NCI-H82 (cell line): ENCODE results near the gene SPATA33.
A peak's percentile ranks its signal among the peaks of the same experiment; 100 is the strongest.

ENCODE experiments used
- DNase-seq: peaks from one replicate; lab custom pipeline; 2025; lab: John Stamatoyannopoulos, UW

Gene SPATA33

GRCh38 chr16:89709716-89710432 is 52.2 kb downstream of the SPATA33 start:
- no peak for DNase-seq

- DNase-seq: no peak
These were observed 53.3 kb downstream of the SPATA33 start for GRCh38 chr16:89710709-89711564.

- DNase-seq: peak; percentile 87
These were observed 54.1 kb downstream of the SPATA33 start for GRCh38 chr16:89711601-89712273.

GRCh38 chr16:89712274-89712781 is 54.7 kb downstream of the SPATA33 start:
- peak; percentile 59 for DNase-seq

- no peak for DNase-seq
These were observed 58.9 kb downstream of the SPATA33 start for GRCh38 chr16:89716493-89716892.

- no peak for DNase-seq
These were observed 59.5 kb downstream of the SPATA33 start for GRCh38 chr16:89716916-89717687.

- no peak for DNase-seq
These were observed 60.3 kb downstream of the SPATA33 start for GRCh38 chr16:89717688-89718505.
